Kidney (tissue), 14 donors: ENCODE measurements around the gene TTC16. TPM values are rescaled to one million over a fixed set of nuclear protein-coding genes. Genes with fewer than 3 reads are reported as not detected.
A peak's percentile ranks its signal among the peaks of the same experiment; 100 is the strongest.
"Not testable (repeated sequence)": the region's sequence is repeated elsewhere in the genome, so short reads cannot be mapped to it uniquely, and the experiment has no call there.

Experiments
- DNase-seq, 5 donors: peaks; one replicate each; pipeline ENCODE4 v3.0.0-alpha.2; 2013 to 2020
- FAIRE-seq: peaks from 2 replicates; lab custom pipeline; 2012; peaks lifted over from hg19 to GRCh38; lab: Jason Lieb, UNC
- H3K27ac ChIP-seq, 2 donors: one replicate each; pipeline ENCODE4 v1.7.0; 2013; ENCODE audit warnings: low read depth in 2 of 2, low read length in 2 of 2, inconsistent platforms in 1 of 2
- H3K27me3 ChIP-seq: one replicate; pipeline ENCODE4 v1.7.1; 2013; ENCODE audit warnings: low read length, inconsistent platforms; ENCODE audit not compliant: control insufficient read depth, insufficient read depth
- H3K36me3 ChIP-seq, 3 donors: one replicate each; pipeline versions ENCODE4 v1.7.0 to v1.7.1; 2013; ENCODE audit warnings: low read length in 3 of 3, control low read depth in 1 of 3, inconsistent platforms in 1 of 3; ENCODE audit not compliant: insufficient read depth in 3 of 3, control insufficient read depth in 2 of 3
- H3K4me1 ChIP-seq, 3 donors: one replicate each; pipeline versions ENCODE4 v1.7.0 to v1.7.1; 2013; ENCODE audit warnings: low read length in 3 of 3, inconsistent platforms in 1 of 3, low read depth in 1 of 3; ENCODE audit not compliant: control insufficient read depth in 2 of 3, insufficient read depth in 2 of 3
- H3K4me3 ChIP-seq, 3 donors: one replicate each; pipeline versions ENCODE4 v1.7.0 to v1.8.1; 2013; ENCODE audit warnings: low read length in 3 of 3, control low read depth in 1 of 3, inconsistent platforms in 1 of 3
- H3K9ac ChIP-seq, 3 donors: one replicate each; pipeline versions ENCODE4 v1.7.0 to v1.7.1; 2013; ENCODE audit warnings: low read length in 3 of 3, control low read depth in 1 of 3, inconsistent platforms in 1 of 3
- H3K9me3 ChIP-seq, 3 donors: one replicate each; pipeline versions ENCODE4 v1.7.0 to v1.7.1; 2013; ENCODE audit warnings: low read length in 3 of 3, control low read depth in 1 of 3, inconsistent platforms in 1 of 3; ENCODE audit not compliant: control insufficient read depth in 2 of 3, insufficient read depth in 1 of 3
- CTCF ChIP-seq: IDR thresholded peaks from 3 replicates; pipeline ENCODE4 v1.5.1; 2012; ENCODE audit warnings: mild to moderate bottlenecking, moderate library complexity, borderline replicate concordance; ENCODE audit not compliant: insufficient read depth; ENCODE audit errors: extremely low read depth
- intact Hi-C: fragments of 100-400 bp; cut with DNase I; formaldehyde crosslinking; loops from one replicate; pipeline ENCODE4 v1.11.1; 2022
- polyA plus RNA-seq: library from polyadenylated mRNA; stranded (reverse); fragments of 350-450 nt; fragmentation: Illumina TruSeq; extraction: RNeasy Lipid Tissue Mini Kit (QIAGEN cat#74804); gene quantifications from one replicate; pipeline ENCODE4 v1.2.3, GENCODE V29; 2014; ENCODE audit warnings: low read depth, low replicate concordance; ENCODE audit not compliant: insufficient read depth
- total RNA-seq: library from RNA; stranded (reverse); fragmentation: NEBNext Ultra II Directional; extraction: Animal tissue kit (Norgen Biotek cat#: 25700); gene quantifications from one replicate; pipeline ENCODE4 v1.2.1, GENCODE V29; 2021
- donor health status: control.
- donor health status: control.
- donor health status: control.
- donor health status: control.
- donor health status: control.
- donor health status: DM: yes; HTN: yes; CAD: no.
- donor health status: Normal renal cell carcinoma (clear cell type).

Gene TTC16
- total and polyA plus RNA-seq, 2 donors from 2014 or later, result 0.32 to 0.72 TPM

GRCh38 chr9:127754099-127755060 lies 38.5 kb downstream of the TTC16 start:
- FAIRE-seq (no peak), DNase-seq (peak in 4 of 5 donors; percentile 48 to 65 (median 56))
- H3K27me3 ChIP-seq, result peaks cover 10% of the 10 kb centered on the region
- H3K4me1 ChIP-seq, result no peaks in the 10 kb centered on the region
- TF ChIP-seq CTCF, result no peak
- H3K4me3 ChIP-seq, result no peak overlapping the region
- H3K9me3 ChIP-seq, result no peaks in the 10 kb centered on the region
- no peaks in the 10 kb centered on the region for H3K36me3 ChIP-seq
- no peak overlapping the region for H3K9ac ChIP-seq
- no peak overlapping the region for H3K27ac ChIP-seq
- intact Hi-C loops, result no loop called here

- H3K27ac ChIP-seq, result no peak overlapping the region
- no peak for FAIRE-seq
- H3K27me3 ChIP-seq, result peaks cover 10% of the 10 kb centered on the region
- H3K4me1 ChIP-seq, result no peaks in the 10 kb centered on the region
- DNase-seq, result peak in 3 of 5 donors; percentile 45 to 80 (median 70)
- no peak for TF ChIP-seq CTCF
- no peak overlapping the region for H3K9ac ChIP-seq
- no peaks in the 10 kb centered on the region for H3K9me3 ChIP-seq
- no peak overlapping the region for H3K4me3 ChIP-seq
- intact Hi-C loops, result no loop called here
- no peaks in the 10 kb centered on the region for H3K36me3 ChIP-seq
Measured at GRCh38 chr9:127755061-127756060, 39.5 kb downstream of the TTC16 start.

GRCh38 chr9:127756233-127756632 lies 40.4 kb downstream of the TTC16 start:
- no peak for TF ChIP-seq CTCF
- no peak overlapping the region for H3K4me3 ChIP-seq
- DNase-seq (no peak), FAIRE-seq (no peak)
- no peak overlapping the region for H3K27ac ChIP-seq
- H3K9me3 ChIP-seq, result no peaks in the 10 kb centered on the region
- H3K9ac ChIP-seq, result no peak overlapping the region
- no peaks in the 10 kb centered on the region for H3K36me3 ChIP-seq
- intact Hi-C loops, result no loop called here
- H3K27me3 ChIP-seq, result peaks cover 10% of the 10 kb centered on the region
- H3K4me1 ChIP-seq, result no peaks in the 10 kb centered on the region

- FAIRE-seq, DNase-seq, H3K4me3 ChIP-seq, H3K36me3 ChIP-seq, H3K27me3 ChIP-seq, H3K9ac ChIP-seq, H3K27ac ChIP-seq, H3K9me3 ChIP-seq, H3K4me1 ChIP-seq, intact Hi-C loops: not testable (repeated sequence)
Measured at GRCh38 chr9:127756776-127757175, 40.9 kb downstream of the TTC16 start.
